22Rv1 (cell line): Measurements from ENCODE around the gene PAK1IP1.

Source experiments
- CTCF ChIP-seq: fragments of 450-650 bp; IDR thresholded peaks from 2 replicates; pipeline ENCODE4 v1.5.1; 2017; ENCODE audit warnings: mild to moderate bottlenecking
- ZFX ChIP-seq: fragments of 450-650 bp; IDR thresholded peaks from 2 replicates; pipeline ENCODE4 v1.6.1; 2017; ENCODE audit warnings: antibody characterized with exemption, borderline replicate concordance

GRCh38 chr6:10695086-10695657 lies 400 bp downstream of the PAK1IP1 start:
- TF ChIP-seq CTCF (no peak), ZFX (no peak)
